ENCODE results near the gene NOL6. TPM values are rescaled to one million over a fixed set of nuclear protein-coding genes. Genes with fewer than 3 reads are reported as not detected.
"Not testable (repeated sequence)": the region's sequence is repeated elsewhere in the genome, so short reads cannot be mapped to it uniquely, and the experiment has no call there.

NOL6 gene
- total RNA-seq = 19.3 and 45.4 TPM in 2 replicates

GRCh38 chr9:33473643-33474352, at the start of gene NOL6:
Gene NOL6, minus strand, starts transcription at chr9:33473924. Its CDS starts 82 bp downstream, at chr9:33473842.
- peak within 1 kb of the TSS; percentile 77 for H3K4me3 ChIP-seq (ENCODE audit: low read depth, low read length)
- DNase-seq (ENCODE audit: low read depth) = peak; percentile 94
- TF ChIP-seq CTCF (conservative IDR thresholded peaks at IDR 0.05; ENCODE audit: low read depth, low read length) = no peak

- H3K4me3 ChIP-seq (ENCODE audit: low read depth, low read length); DNase-seq (ENCODE audit: low read depth): not testable (repeated sequence)
Observed at GRCh38 chr9:33521861-33522260, 48.1 kb upstream of the NOL6 start.

- DNase-seq (ENCODE audit: low read depth); H3K4me3 ChIP-seq (ENCODE audit: low read depth, low read length): not testable (repeated sequence)
Observed at GRCh38 chr9:33517934-33518577, 44.3 kb upstream of the NOL6 start.

GRCh38 chr9:33517373-33517772, 43.6 kb upstream of the NOL6 start:
- peak; percentile 76 for TF ChIP-seq CTCF (conservative IDR thresholded peaks at IDR 0.05; ENCODE audit: low read depth, low read length)
- no peak for DNase-seq (ENCODE audit: low read depth)
- H3K4me3 ChIP-seq (ENCODE audit: low read depth, low read length) = no peak overlapping the region

- not testable (repeated sequence) for H3K4me3 ChIP-seq (ENCODE audit: low read depth, low read length); DNase-seq (ENCODE audit: low read depth)
Observed at GRCh38 chr9:33516397-33516796, 42.7 kb upstream of the NOL6 start.

- not testable (repeated sequence) for DNase-seq (ENCODE audit: low read depth); H3K4me3 ChIP-seq (ENCODE audit: low read depth, low read length)
Observed at GRCh38 chr9:33515342-33515995, 41.7 kb upstream of the NOL6 start.

GRCh38 chr9:33512535-33512934, 38.8 kb upstream of the NOL6 start:
- not testable (repeated sequence) for H3K4me3 ChIP-seq (ENCODE audit: low read depth, low read length); DNase-seq (ENCODE audit: low read depth)

- not testable (repeated sequence) for DNase-seq (ENCODE audit: low read depth)
- H3K4me3 ChIP-seq (ENCODE audit: low read depth, low read length) = peak overlapping the region; percentile 71
Observed at GRCh38 chr9:33511184-33511517, 37.4 kb upstream of the NOL6 start.

- peak; percentile 36 for DNase-seq (ENCODE audit: low read depth)
- no peak for TF ChIP-seq CTCF (conservative IDR thresholded peaks at IDR 0.05; ENCODE audit: low read depth, low read length)
- peak overlapping the region; percentile 71 for H3K4me3 ChIP-seq (ENCODE audit: low read depth, low read length)
Observed at GRCh38 chr9:33510262-33511183, 36.8 kb upstream of the NOL6 start.
